PC-3 (cell line): ENCODE data around the gene FIGNL1. TPM values are rescaled to one million over a fixed set of nuclear protein-coding genes. Genes with fewer than 3 reads are reported as not detected.
A peak's percentile ranks its signal among the peaks of the same experiment; 100 is the strongest.

Experiments used
- ATAC-seq: fragments of 200-7000 bp; cut with Tn5 transposase; 2 replicates; pipeline ENCODE4 v1.9.1; 2020; ENCODE audit warnings: mild to moderate bottlenecking, moderate library complexity
- BruUV-seq: library from RNA; stranded (reverse); fragments of 400-500 nt; replicated peaks from 2 replicates; lab custom pipeline; 2021; lab: Mats Ljungman, UMichigan
- CTCF ChIA-PET: fragments of 300-600 bp; sonication (Branson Sonifier 250); formaldehyde crosslinking; loops from one replicate; lab custom pipeline; 2022; ENCODE audit warnings: antibody characterized with exemption; lab: Charles Lee
- POLR2A ChIA-PET: fragments of 300-600 bp; sonication (Branson Sonifier 250); formaldehyde crosslinking; loops from one replicate; lab custom pipeline; 2022; ENCODE audit warnings: antibody characterized with exemption; ENCODE audit not compliant: unreplicated experiment; lab: Charles Lee
- DNase-seq: peaks from one replicate; pipeline ENCODE4 v3.0.0-alpha.2; 2015
- H2AFZ ChIP-seq: fragments of 300-600 bp; sonication (generic); 2 replicates; pipeline ENCODE4 v1.6.0; 2016; ENCODE audit warnings: antibody characterized with exemption, low read length
- H3F3A ChIP-seq: fragments of 300-600 bp; sonication (generic); one replicate; pipeline ENCODE4 v1.6.0; 2017; ENCODE audit warnings: antibody characterized with exemption, low read length, control low read depth, mild to moderate bottlenecking; ENCODE audit not compliant: unreplicated experiment
- H3K27ac ChIP-seq: fragments of 300-600 bp; sonication (generic); 2 replicates; pipeline ENCODE4 v1.5.1; 2016; ENCODE audit warnings: mild to moderate bottlenecking, low read length
- H3K27me3 ChIP-seq: fragments of 300-600 bp; sonication (generic); 2 replicates; pipeline ENCODE4 v1.6.1; 2016; ENCODE audit warnings: low read length, mixed read lengths
- H3K36me3 ChIP-seq: fragments of 300-600 bp; sonication (generic); 2 replicates; pipeline ENCODE4 v1.6.1; 2016; ENCODE audit warnings: low read depth, mixed run types, low read length, mixed read lengths
- H3K4me1 ChIP-seq: fragments of 300-600 bp; sonication (generic); 2 replicates; pipeline ENCODE4 v1.5.1; 2016; ENCODE audit warnings: low read length; ENCODE audit not compliant: insufficient read depth
- H3K4me2 ChIP-seq: fragments of 300-600 bp; sonication (generic); 2 replicates; pipeline ENCODE4 v1.6.0; 2016; ENCODE audit warnings: low read length
- H3K4me3 ChIP-seq: fragments of 300-600 bp; sonication (generic); 2 replicates; pipeline ENCODE4 v1.5.1; 2016; ENCODE audit warnings: mild to moderate bottlenecking, low read length, mixed read lengths
- H3K79me2 ChIP-seq: fragments of 300-600 bp; sonication (generic); 2 replicates; pipeline ENCODE4 v1.6.1; 2017; ENCODE audit warnings: low read length, mixed read lengths
- H3K9ac ChIP-seq: fragments of 300-600 bp; sonication (generic); 2 replicates; pipeline ENCODE4 v1.6.0; 2016; ENCODE audit warnings: mild to moderate bottlenecking, low read length
- H3K9me2 ChIP-seq: fragments of 300-600 bp; sonication (generic); replicated peaks from 2 replicates; pipeline ENCODE4 v1.6.1; 2016; ENCODE audit warnings: mixed run types, low read length, mixed read lengths
- H3K9me3 ChIP-seq: fragments of 300-600 bp; sonication (generic); 2 replicates; pipeline ENCODE4 v1.6.1; 2016; ENCODE audit warnings: low read length, mixed read lengths
- H4K20me1 ChIP-seq: fragments of 300-600 bp; sonication (generic); 2 replicates; pipeline ENCODE4 v1.6.1; 2016; ENCODE audit warnings: low read length, mixed read lengths
- EZH2 ChIP-seq: fragments of 300-600 bp; sonication (generic); IDR thresholded peaks from one replicate; pipeline ENCODE4 v1.6.1; 2017; ENCODE audit warnings: antibody characterized with exemption, mild to moderate bottlenecking, low read length; ENCODE audit not compliant: unreplicated experiment
- EZH2phosphoT487 ChIP-seq: fragments of 300-600 bp; sonication (generic); IDR thresholded peaks from 2 replicates; pipeline ENCODE4 v1.6.1; 2018; ENCODE audit warnings: mild to moderate bottlenecking, antibody characterized with exemption, low read length, borderline replicate concordance
- intact Hi-C: fragments of 100-400 bp; cut with micrococcal nuclease; formaldehyde crosslinking; loops from 2 replicates; pipeline ENCODE4 v1.9.0; 2023
- total RNA-seq: library from RNA; depleted of rRNA; stranded (reverse); fragments of >200 nt; gene quantifications from 2 replicates; pipeline ENCODE4 v1.2.3, GENCODE V29; 2014
- TF ChIP-seq, protein P1 (sequence below): fragments of 300-600 bp; sonication (generic); conservative IDR thresholded peaks from 2 replicates; pipeline ENCODE4 v1.5.1; 2017; ENCODE audit warnings: antibody characterized with exemption, low read depth, mild to moderate bottlenecking, low read length

The FIGNL1 gene
- total RNA-seq, 1 experiment from 2014 or later, result 27.2 TPM

DNA sequence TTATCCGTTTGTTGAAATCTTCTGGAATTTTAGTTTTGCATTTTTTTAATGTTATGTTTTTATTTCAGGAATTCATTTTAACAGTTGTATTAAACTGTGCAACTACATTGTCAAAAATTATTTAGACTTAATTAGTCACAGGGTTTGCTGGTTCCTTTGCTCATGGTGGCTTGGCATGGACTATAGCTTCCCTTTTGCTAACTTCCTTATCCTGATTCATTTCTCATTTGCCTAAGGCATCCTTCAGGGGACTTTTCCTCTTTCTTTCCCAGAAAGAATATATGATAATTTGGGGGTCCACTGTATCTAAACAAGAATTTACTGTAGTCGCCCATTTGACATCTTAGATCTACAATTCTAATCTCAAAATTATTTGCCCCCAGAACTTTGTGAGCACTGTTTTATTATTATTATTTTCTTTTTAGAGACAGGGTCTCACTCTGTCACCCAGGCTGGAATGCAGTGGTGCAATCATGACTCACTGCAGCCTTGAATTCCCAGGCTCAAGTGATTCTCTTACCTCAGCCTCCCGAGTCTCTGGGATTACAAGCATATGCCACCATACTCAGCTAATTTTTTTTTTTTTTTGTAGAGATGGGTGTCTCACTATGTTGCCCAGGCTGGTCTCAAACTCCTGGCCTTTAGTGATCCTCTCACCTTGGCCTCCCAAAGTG, 13.9 kb downstream of the FIGNL1 start:
- Histone ChIP-seq H4K20me1 (no peaks in the 10 kb centered on the region), H3K9me3 (no peaks in the 10 kb centered on the region), H3K9ac (no peak overlapping the region), H3K4me1 (peaks cover 14% of the 10 kb centered on the region), H3K27ac (peak overlapping the region; percentile 64), H2AFZ (no peak overlapping the region), H3K79me2 (peaks cover 6% of the 10 kb centered on the region), H3K36me3 (peaks cover 28% of the 10 kb centered on the region), H3K4me3 (no peak overlapping the region), H3K27me3 (no peaks in the 10 kb centered on the region), H3K9me2 (no peaks in the 10 kb centered on the region), H3K4me2 (peak overlapping the region; percentile 52), H3F3A (no peaks in the 10 kb centered on the region)
- POLR2A ChIA-PET, result interaction anchor here (0.6 to 0.9 kb wide), 2 partner anchors 10 to 13 kb away, joined by 3 to 4 read pairs; no protein-coding TSS in a partner anchor
- intact Hi-C loops, result no loop called here
- ATAC-seq, result peak; percentile 88
- BruUV-seq, result no TSS peak
- no peak for TF ChIP-seq EZH2phosphoT487
- CTCF ChIA-PET, result no interaction called here
- peak; percentile 67 for DNase-seq

DNA sequence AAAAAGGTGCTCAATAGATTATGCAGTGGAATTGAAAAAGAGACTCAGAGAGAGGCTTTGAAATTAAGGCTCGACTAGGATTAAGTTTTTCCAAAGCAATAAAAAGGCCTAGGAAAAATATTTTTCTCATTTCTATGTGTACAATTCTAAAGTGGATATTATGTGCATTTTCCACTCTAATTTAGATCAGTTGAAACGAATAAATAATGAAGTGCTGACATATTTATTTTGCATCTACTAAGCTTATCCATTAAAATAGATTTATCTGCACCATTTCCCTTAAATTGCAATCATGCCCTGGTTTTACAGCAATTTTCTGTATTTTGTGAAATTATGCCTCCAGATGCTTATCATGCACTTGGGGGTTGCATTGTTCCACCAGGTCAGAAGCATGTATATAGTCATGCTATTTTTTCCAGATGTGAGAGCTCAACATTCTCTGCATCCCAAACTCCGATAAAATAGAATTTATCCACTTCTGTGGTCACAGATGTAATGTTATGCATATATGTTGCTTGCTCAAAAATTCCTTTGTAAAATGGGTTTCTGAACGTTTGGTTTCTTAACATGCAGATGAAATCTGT, 18.3 kb downstream of the FIGNL1 start:
- ChIA-PET POLR2A (no interaction called here), CTCF (no interaction called here)
- Histone ChIP-seq H3K9me2 (no peaks in the 10 kb centered on the region), H3K79me2 (no peaks in the 10 kb centered on the region), H3K27me3 (no peaks in the 10 kb centered on the region), H3K36me3 (no peaks in the 10 kb centered on the region), H3K4me3 (no peak overlapping the region), H3K9ac (no peak overlapping the region), H4K20me1 (no peaks in the 10 kb centered on the region), H3F3A (no peaks in the 10 kb centered on the region), H3K4me1 (peaks cover 10% of the 10 kb centered on the region), H2AFZ (no peak overlapping the region), H3K4me2 (no peak overlapping the region), H3K9me3 (no peaks in the 10 kb centered on the region), H3K27ac (no peak overlapping the region)
- ATAC-seq (no peak), DNase-seq (no peak)
- BruUV-seq, result no TSS peak
- intact Hi-C loops, result no loop called here
- TF ChIP-seq, protein P1, sequence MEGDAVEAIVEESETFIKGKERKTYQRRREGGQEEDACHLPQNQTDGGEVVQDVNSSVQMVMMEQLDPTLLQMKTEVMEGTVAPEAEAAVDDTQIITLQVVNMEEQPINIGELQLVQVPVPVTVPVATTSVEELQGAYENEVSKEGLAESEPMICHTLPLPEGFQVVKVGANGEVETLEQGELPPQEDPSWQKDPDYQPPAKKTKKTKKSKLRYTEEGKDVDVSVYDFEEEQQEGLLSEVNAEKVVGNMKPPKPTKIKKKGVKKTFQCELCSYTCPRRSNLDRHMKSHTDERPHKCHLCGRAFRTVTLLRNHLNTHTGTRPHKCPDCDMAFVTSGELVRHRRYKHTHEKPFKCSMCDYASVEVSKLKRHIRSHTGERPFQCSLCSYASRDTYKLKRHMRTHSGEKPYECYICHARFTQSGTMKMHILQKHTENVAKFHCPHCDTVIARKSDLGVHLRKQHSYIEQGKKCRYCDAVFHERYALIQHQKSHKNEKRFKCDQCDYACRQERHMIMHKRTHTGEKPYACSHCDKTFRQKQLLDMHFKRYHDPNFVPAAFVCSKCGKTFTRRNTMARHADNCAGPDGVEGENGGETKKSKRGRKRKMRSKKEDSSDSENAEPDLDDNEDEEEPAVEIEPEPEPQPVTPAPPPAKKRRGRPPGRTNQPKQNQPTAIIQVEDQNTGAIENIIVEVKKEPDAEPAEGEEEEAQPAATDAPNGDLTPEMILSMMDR, result no peak
- TF ChIP-seq EZH2phosphoT487, result no peak
- no peak for TF ChIP-seq EZH2

DNA sequence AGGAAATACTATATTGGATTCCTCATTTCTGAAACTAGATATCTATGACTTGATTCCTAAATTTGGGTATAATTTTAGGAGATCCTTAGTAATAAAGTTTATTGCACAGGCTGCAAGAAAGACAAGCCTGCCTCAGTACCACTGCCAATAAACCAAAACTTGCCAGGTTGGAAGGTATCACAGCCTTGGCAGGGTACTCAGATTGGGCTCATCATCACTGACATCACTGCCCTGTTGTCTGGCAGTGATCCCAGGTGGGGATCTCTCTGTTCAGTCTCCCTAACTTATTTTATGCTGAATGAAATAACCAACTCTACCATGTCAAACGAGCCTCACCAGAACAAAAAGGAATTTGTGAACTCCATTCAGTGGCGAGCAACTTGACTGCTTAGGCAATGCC, 18.8 kb downstream of the FIGNL1 start:
- BruUV-seq, result no TSS peak
- Histone ChIP-seq H3K4me2 (no peak overlapping the region), H3K4me3 (no peak overlapping the region), H3K4me1 (peaks cover 6% of the 10 kb centered on the region), H3K79me2 (no peaks in the 10 kb centered on the region), H3K27ac (no peak overlapping the region), H3K9me2 (no peaks in the 10 kb centered on the region), H4K20me1 (no peaks in the 10 kb centered on the region), H3K9ac (no peak overlapping the region), H3K36me3 (no peaks in the 10 kb centered on the region), H3K9me3 (no peaks in the 10 kb centered on the region), H3F3A (no peaks in the 10 kb centered on the region), H3K27me3 (no peaks in the 10 kb centered on the region), H2AFZ (no peak overlapping the region)
- ChIA-PET CTCF (no interaction called here), POLR2A (no interaction called here)
- ATAC-seq (no peak), DNase-seq (no peak)
- TF ChIP-seq EZH2phosphoT487 (no peak), EZH2 (no peak)
- TF ChIP-seq, protein P1, result no peak
- intact Hi-C loops, result no loop called here
